GM12878 (cell line): ENCODE data around the gene ACSM6.

Experiments
- EED ChIP-seq: sonication (generic); IDR thresholded peaks from 2 replicates; pipeline ENCODE4 v1.6.1; 2016; ENCODE audit warnings: antibody characterized with exemption, low read depth
- MTA3 ChIP-seq: IDR thresholded peaks from 2 replicates; pipeline ENCODE4 v1.6.1; 2012; ENCODE audit warnings: low read length, inconsistent platforms, borderline replicate concordance

DNA sequence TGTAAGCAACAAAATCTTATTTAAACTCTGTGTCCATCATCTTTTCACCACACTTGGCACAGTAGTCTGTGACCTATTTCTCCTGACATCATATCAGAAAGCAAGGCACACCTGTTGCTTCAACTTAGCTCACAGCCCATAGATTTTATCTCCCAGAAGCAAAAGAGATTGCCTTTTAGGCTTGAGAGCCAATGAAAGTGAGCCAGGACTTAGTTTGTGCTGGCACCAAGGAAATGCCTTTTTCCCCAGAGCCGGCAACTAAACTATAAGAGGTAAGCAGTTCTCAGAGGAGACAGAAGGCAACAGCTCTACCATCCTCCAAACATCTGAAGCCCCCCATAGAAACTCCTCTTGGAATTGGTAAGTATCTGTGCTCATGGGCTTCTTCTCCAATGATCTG lies at the start of gene ACSM6:
- TF ChIP-seq EED (no peak), MTA3 (no peak)
